ENCODE data around the gene RSKR.
"Not testable (repeated sequence)": the region's sequence is repeated elsewhere in the genome, so short reads cannot be mapped to it uniquely, and the experiment has no call there.

Gene RSKR

GRCh38 chr17:28579526-28579925, 34.5 kb downstream of the RSKR start:
- no peak for FAIRE-seq

GRCh38 chr17:28578246-28579195, 35.5 kb downstream of the RSKR start:
- FAIRE-seq: no peak
- no peak for DNase-seq (ENCODE audit: insufficient read length, low spot score)
- no peak for TF ChIP-seq POU2F2 (IDR thresholded peaks at IDR 0.05; ENCODE audit: low read depth, low read length)
- TF ChIP-seq POLR2A (IDR thresholded peaks at IDR 0.05; ENCODE audit: low read depth, low read length): no peak
- no peak for TF ChIP-seq SPI1 (IDR thresholded peaks at IDR 0.05; ENCODE audit: low read depth, low read length)
- TF ChIP-seq POLR2AphosphoS5 (IDR thresholded peaks at IDR 0.05; ENCODE audit: low read depth, low read length): no peak
- no peak for TF ChIP-seq TAF1 (IDR thresholded peaks at IDR 0.05; ENCODE audit: low read depth, low read length)
- TF ChIP-seq PAX5 (IDR thresholded peaks at IDR 0.05; ENCODE audit: insufficient read depth, low read length, severe bottlenecking): no peak

More at GRCh38 chr17:28579526-28579925, 34.5 kb downstream of the RSKR start:
- no peak for DNase-seq (ENCODE audit: insufficient read length, low spot score)
- TF ChIP-seq POLR2A (IDR thresholded peaks at IDR 0.05; ENCODE audit: low read depth, low read length) (no peak), TAF1 (IDR thresholded peaks at IDR 0.05; ENCODE audit: low read depth, low read length) (no peak), POLR2AphosphoS5 (IDR thresholded peaks at IDR 0.05; ENCODE audit: low read depth, low read length) (no peak), SPI1 (IDR thresholded peaks at IDR 0.05; ENCODE audit: low read depth, low read length) (no peak), POU2F2 (IDR thresholded peaks at IDR 0.05; ENCODE audit: low read depth, low read length) (no peak), PAX5 (IDR thresholded peaks at IDR 0.05; ENCODE audit: insufficient read depth, low read length, severe bottlenecking) (no peak)

GRCh38 chr17:28577466-28577824, 36.5 kb downstream of the RSKR start:
- no peak for FAIRE-seq
- no peak for DNase-seq (ENCODE audit: insufficient read length, low spot score)
- TF ChIP-seq SPI1 (IDR thresholded peaks at IDR 0.05; ENCODE audit: low read depth, low read length) (no peak), POLR2A (IDR thresholded peaks at IDR 0.05; ENCODE audit: low read depth, low read length) (no peak), PAX5 (IDR thresholded peaks at IDR 0.05; ENCODE audit: insufficient read depth, low read length, severe bottlenecking) (no peak), TAF1 (IDR thresholded peaks at IDR 0.05; ENCODE audit: low read depth, low read length) (no peak), POLR2AphosphoS5 (IDR thresholded peaks at IDR 0.05; ENCODE audit: low read depth, low read length) (no peak), POU2F2 (IDR thresholded peaks at IDR 0.05; ENCODE audit: low read depth, low read length) (no peak)

- DNase-seq (ENCODE audit: insufficient read length, low spot score): peak; percentile 95
- TF ChIP-seq POU2F2 (IDR thresholded peaks at IDR 0.05; ENCODE audit: low read depth, low read length) (no peak), SPI1 (IDR thresholded peaks at IDR 0.05; ENCODE audit: low read depth, low read length) (no peak), PAX5 (IDR thresholded peaks at IDR 0.05; ENCODE audit: insufficient read depth, low read length, severe bottlenecking) (no peak), TAF1 (IDR thresholded peaks at IDR 0.05; ENCODE audit: low read depth, low read length) (peak; percentile 75), POLR2AphosphoS5 (IDR thresholded peaks at IDR 0.05; ENCODE audit: low read depth, low read length) (peak; percentile 90), POLR2A (IDR thresholded peaks at IDR 0.05; ENCODE audit: low read depth, low read length) (peak; percentile 93)
- FAIRE-seq: peak; percentile 99
Measured at GRCh38 chr17:28576758-28577465, 37.1 kb downstream of the RSKR start, which contains the start of gene ALDOC. Gene ALDOC (minus strand): TSS chr17:28576895. CDS start chr17:28575532, 1,363 bp downstream.

- DNase-seq (ENCODE audit: insufficient read length, low spot score): not testable (repeated sequence)
- FAIRE-seq: peak; percentile 9
Measured at GRCh38 chr17:28576016-28576415, 38.0 kb downstream of the RSKR start.

GRCh38 chr17:28575126-28575795, 38.7 kb downstream of the RSKR start:
- no peak for DNase-seq (ENCODE audit: insufficient read length, low spot score)
- TF ChIP-seq PAX5 (IDR thresholded peaks at IDR 0.05; ENCODE audit: insufficient read depth, low read length, severe bottlenecking): no peak
- FAIRE-seq: no peak

GRCh38 chr17:28574526-28574925, 39.5 kb downstream of the RSKR start:
- no peak for TF ChIP-seq TAF1 (IDR thresholded peaks at IDR 0.05; ENCODE audit: low read depth, low read length)
- TF ChIP-seq SPI1 (IDR thresholded peaks at IDR 0.05; ENCODE audit: low read depth, low read length): no peak
- TF ChIP-seq POLR2AphosphoS5 (IDR thresholded peaks at IDR 0.05; ENCODE audit: low read depth, low read length): no peak
- TF ChIP-seq POU2F2 (IDR thresholded peaks at IDR 0.05; ENCODE audit: low read depth, low read length): no peak
- no peak for TF ChIP-seq PAX5 (IDR thresholded peaks at IDR 0.05; ENCODE audit: insufficient read depth, low read length, severe bottlenecking)
- no peak for TF ChIP-seq POLR2A (IDR thresholded peaks at IDR 0.05; ENCODE audit: low read depth, low read length)
- FAIRE-seq (no peak), DNase-seq (ENCODE audit: insufficient read length, low spot score) (no peak)

- DNase-seq (ENCODE audit: insufficient read length, low spot score) (no peak), FAIRE-seq (no peak)
- TF ChIP-seq PAX5 (IDR thresholded peaks at IDR 0.05; ENCODE audit: insufficient read depth, low read length, severe bottlenecking) (no peak), TAF1 (IDR thresholded peaks at IDR 0.05; ENCODE audit: low read depth, low read length) (no peak), POLR2A (IDR thresholded peaks at IDR 0.05; ENCODE audit: low read depth, low read length) (no peak), POLR2AphosphoS5 (IDR thresholded peaks at IDR 0.05; ENCODE audit: low read depth, low read length) (no peak), SPI1 (IDR thresholded peaks at IDR 0.05; ENCODE audit: low read depth, low read length) (no peak), POU2F2 (IDR thresholded peaks at IDR 0.05; ENCODE audit: low read depth, low read length) (no peak)
Measured at GRCh38 chr17:28573966-28574480, 40.0 kb downstream of the RSKR start.

- no peak for DNase-seq (ENCODE audit: insufficient read length, low spot score)
- TF ChIP-seq POLR2AphosphoS5 (IDR thresholded peaks at IDR 0.05; ENCODE audit: low read depth, low read length): no peak
- TF ChIP-seq POLR2A (IDR thresholded peaks at IDR 0.05; ENCODE audit: low read depth, low read length): no peak
- no peak for TF ChIP-seq TAF1 (IDR thresholded peaks at IDR 0.05; ENCODE audit: low read depth, low read length)
- no peak for TF ChIP-seq SPI1 (IDR thresholded peaks at IDR 0.05; ENCODE audit: low read depth, low read length)
- no peak for TF ChIP-seq POU2F2 (IDR thresholded peaks at IDR 0.05; ENCODE audit: low read depth, low read length)
- no peak for TF ChIP-seq PAX5 (IDR thresholded peaks at IDR 0.05; ENCODE audit: insufficient read depth, low read length, severe bottlenecking)
- no peak for FAIRE-seq
Measured at GRCh38 chr17:28573521-28573920, 40.5 kb downstream of the RSKR start.

All from GM12891 (cell line).